ENCODE measurements around the gene SULF2. TPM values are rescaled to one million over a fixed set of nuclear protein-coding genes. Genes with fewer than 3 reads are reported as not detected.

The SULF2 gene
- total and polyA plus RNA-seq, 2 donors = 34.7 to 40.3 TPM

DNA sequence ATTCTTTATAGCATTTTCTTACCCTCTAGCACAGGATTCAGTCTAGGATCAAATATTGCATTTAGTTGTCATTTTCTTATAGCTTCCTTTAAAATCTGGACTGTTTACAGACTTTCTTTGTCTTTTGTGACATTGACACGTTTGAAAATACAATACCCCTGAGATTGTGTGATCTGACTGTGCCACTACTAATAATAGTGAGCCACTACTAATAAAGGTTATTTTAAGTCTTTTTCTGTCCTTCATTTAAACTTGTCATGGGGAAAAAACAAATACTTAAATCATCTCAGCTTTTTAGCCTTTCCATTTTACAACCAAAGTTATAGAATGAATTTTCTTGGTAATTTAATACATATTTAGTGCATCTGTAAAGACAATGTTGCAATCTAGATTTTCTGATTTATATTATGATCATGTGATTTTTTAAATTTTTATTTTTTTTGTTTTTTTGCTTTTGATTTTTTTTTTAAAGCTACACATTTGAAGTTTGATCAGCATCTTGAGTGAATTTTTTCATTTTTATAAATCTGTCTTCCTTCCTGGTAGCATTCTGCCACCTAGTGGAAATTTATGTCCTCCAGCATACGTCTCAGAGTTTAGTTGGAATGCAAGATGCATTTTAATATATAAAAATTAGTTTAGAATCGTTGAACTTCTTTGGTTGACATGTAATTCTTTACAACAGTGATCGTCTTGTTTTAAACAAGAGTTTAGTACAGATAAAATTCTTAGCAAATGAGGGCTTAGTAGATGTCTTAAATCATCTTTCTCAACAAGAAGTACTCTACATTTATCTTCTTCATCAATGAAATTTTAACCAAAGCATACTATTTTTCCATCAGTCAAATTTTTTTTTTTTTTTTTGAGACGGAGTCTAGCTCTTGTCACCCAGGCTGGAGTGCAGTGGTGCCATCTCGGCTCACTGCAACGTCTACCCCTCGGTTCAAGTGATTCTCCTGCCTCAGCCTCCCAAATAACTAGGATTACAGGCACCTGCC lies 164.2 kb downstream of the SULF2 start:
- H3K4me1 ChIP-seq (ENCODE audit: insufficient read depth) = no peaks in the 10 kb centered on the region
- DNase-seq (ENCODE audit: extremely low spot score) = peak; percentile 28
- peaks cover 1% of the 10 kb centered on the region for H3K36me3 ChIP-seq (ENCODE audit: insufficient read depth)
- 55% methylated on average over 8 of the region's 8 CpGs for WGBS
- no peak overlapping the region for H3K27ac ChIP-seq (ENCODE audit: low read depth)
- H3K4me3 ChIP-seq (ENCODE audit: low read depth, low read length) = no peak overlapping the region

DNA sequence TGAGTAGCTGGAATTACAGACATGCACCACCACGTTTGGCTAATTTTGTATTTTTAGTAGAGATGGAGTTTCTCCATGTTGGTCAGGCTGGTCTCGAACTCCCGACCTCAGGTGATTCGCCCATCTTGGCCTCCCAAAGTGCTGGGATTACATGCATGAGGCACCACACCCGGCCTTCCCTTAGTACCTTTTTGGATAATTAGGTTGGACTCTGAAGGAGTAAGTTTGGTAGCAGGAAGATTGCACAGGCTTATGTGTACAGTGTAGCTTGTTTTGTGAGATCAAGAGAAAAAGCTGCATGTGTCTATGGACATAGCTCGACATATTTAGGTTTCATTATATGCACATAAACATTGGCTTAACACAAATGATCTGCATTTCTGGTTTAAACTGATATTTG lies 166.8 kb downstream of the SULF2 start:
- peaks cover 1% of the 10 kb centered on the region for H3K36me3 ChIP-seq (ENCODE audit: insufficient read depth)
- H3K27ac ChIP-seq (ENCODE audit: low read depth) = no peak overlapping the region
- 92% methylated on average over 6 of the region's 6 CpGs for WGBS
- no peak overlapping the region for H3K4me3 ChIP-seq (ENCODE audit: low read depth, low read length)
- H3K4me1 ChIP-seq (ENCODE audit: insufficient read depth) = no peaks in the 10 kb centered on the region
- no peak for DNase-seq (ENCODE audit: extremely low spot score)

GRCh38 chr20:47614703-47615309 lies 170.5 kb downstream of the SULF2 start:
- no peak overlapping the region for H3K4me3 ChIP-seq (ENCODE audit: low read depth, low read length)
- no peaks in the 10 kb centered on the region for H3K4me1 ChIP-seq (ENCODE audit: insufficient read depth)
- 97% methylated on average over 2 of the region's 2 CpGs for WGBS
- peaks cover 1% of the 10 kb centered on the region for H3K36me3 ChIP-seq (ENCODE audit: insufficient read depth)
- DNase-seq (ENCODE audit: extremely low spot score) = no peak
- no peak overlapping the region for H3K27ac ChIP-seq (ENCODE audit: low read depth)

DNA sequence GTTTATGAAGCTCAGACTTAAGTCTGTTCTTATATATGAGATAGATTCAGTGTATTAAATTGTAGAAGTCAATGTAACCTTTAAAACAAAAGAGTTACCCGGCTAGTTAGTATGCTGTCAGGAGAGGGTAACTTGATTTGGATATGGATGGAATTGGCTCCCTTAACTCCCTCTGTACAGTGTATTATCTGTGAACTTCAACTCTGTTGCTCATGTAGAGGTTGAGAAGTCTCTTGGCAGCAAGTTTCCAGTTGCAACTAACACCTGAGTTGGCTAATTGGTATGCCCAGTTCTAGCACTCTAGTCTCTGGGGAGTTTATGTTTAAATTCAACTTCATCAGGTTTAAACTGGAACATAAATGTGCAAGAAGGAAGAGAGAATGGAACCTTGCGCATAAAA lies 172.6 kb downstream of the SULF2 start:
- Histone ChIP-seq H3K27ac (ENCODE audit: low read depth) (no peak overlapping the region), H3K4me1 (ENCODE audit: insufficient read depth) (no peaks in the 10 kb centered on the region), H3K36me3 (ENCODE audit: insufficient read depth) (peaks cover 1% of the 10 kb centered on the region), H3K4me3 (ENCODE audit: low read depth, low read length) (no peak overlapping the region)
- 96% methylated on average over 2 of the region's 2 CpGs for WGBS
- no peak for DNase-seq (ENCODE audit: extremely low spot score)

- no peak for DNase-seq (ENCODE audit: extremely low spot score)
- WGBS = 97% methylated on average over 9 of the region's 9 CpGs
- Histone ChIP-seq H3K36me3 (ENCODE audit: insufficient read depth) (peaks cover 1% of the 10 kb centered on the region), H3K27ac (ENCODE audit: low read depth) (no peak overlapping the region), H3K4me1 (ENCODE audit: insufficient read depth) (no peaks in the 10 kb centered on the region), H3K4me3 (ENCODE audit: low read depth, low read length) (no peak overlapping the region)
Observed at GRCh38 chr20:47611785-47612184, 173.5 kb downstream of the SULF2 start.

- H3K4me1 ChIP-seq (ENCODE audit: insufficient read depth) = no peaks in the 10 kb centered on the region
- H3K36me3 ChIP-seq (ENCODE audit: insufficient read depth) = no peaks in the 10 kb centered on the region
- no peak overlapping the region for H3K27ac ChIP-seq (ENCODE audit: low read depth)
- no peak for DNase-seq (ENCODE audit: extremely low spot score)
- no peak overlapping the region for H3K4me3 ChIP-seq (ENCODE audit: low read depth, low read length)
Observed at GRCh38 chr20:47610945-47611250, 174.4 kb downstream of the SULF2 start.

DNA sequence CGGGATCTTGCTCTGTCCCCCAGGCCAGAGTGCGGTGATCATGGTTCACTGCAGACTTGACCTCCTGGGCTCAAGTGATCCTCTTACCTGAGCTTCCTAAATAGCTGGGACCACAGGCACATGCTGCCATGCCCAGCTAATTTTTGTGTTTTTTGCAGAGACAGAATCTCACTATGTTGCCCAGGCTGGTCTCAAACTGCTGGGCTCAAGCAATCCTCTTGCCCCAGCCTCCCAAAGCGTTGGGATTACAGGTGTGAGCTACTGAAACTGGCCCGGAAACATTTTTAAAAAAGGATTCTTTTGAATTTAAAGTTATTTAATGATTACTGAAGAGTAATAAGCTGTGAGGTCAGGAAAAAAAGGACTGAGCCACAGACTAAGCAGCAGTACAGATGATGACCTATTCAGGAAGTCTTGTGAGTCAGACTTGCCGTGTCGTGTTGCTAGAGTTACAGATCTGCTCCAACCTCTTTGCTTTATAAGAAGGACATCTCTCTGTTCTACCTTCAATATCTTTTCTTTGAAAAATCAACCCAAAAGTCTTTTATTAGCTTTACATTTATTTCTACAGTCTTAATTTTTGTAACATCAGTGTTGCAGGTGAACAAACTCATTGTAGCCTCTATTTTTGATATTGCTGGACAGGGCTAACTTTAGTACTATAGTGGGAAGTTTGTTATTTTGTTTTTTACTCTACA lies 174.9 kb downstream of the SULF2 start:
- H3K27ac ChIP-seq (ENCODE audit: low read depth) = no peak overlapping the region
- H3K36me3 ChIP-seq (ENCODE audit: insufficient read depth) = no peaks in the 10 kb centered on the region
- DNase-seq (ENCODE audit: extremely low spot score) = no peak
- WGBS = 68% methylated on average over 6 of the region's 6 CpGs
- no peaks in the 10 kb centered on the region for H3K4me1 ChIP-seq (ENCODE audit: insufficient read depth)
- no peak overlapping the region for H3K4me3 ChIP-seq (ENCODE audit: low read depth, low read length)

- no peak for DNase-seq (ENCODE audit: extremely low spot score)
- Histone ChIP-seq H3K27ac (ENCODE audit: low read depth) (no peak overlapping the region), H3K36me3 (ENCODE audit: insufficient read depth) (no peaks in the 10 kb centered on the region), H3K4me3 (ENCODE audit: low read depth, low read length) (no peak overlapping the region), H3K4me1 (ENCODE audit: insufficient read depth) (no peaks in the 10 kb centered on the region)
- 85% methylated on average over 5 of the region's 5 CpGs for WGBS
Observed at GRCh38 chr20:47609001-47609400, 176.3 kb downstream of the SULF2 start.

Small RNA genes lying within 50 kb of the gene (small RNA-seq; reads per million reads assigned to genes)
- not detected for gene RNU7-173P

All from urinary bladder (tissue), 4 donors.